K562 treated with DMSO at 1 percent for 4 hours (cell line): Measurements from ENCODE around the gene ESPNL. TPM values are rescaled to one million over a fixed set of nuclear protein-coding genes. Genes with fewer than 3 reads are reported as not detected.

Experiments
- total RNA-seq: library from RNA; unstranded; fragments of 300-600 nt; gene quantifications from 2 replicates; pipeline ENCODE4 v1.2.3, GENCODE V29; 2022; ENCODE audit not compliant: insufficient read depth

The ESPNL gene
- 0.22 TPM in 1 of 2 replicates, not detected in the other for total RNA-seq

GRCh38 chr2:238100049-238100820 is at the start of gene ESPNL:
TSS of gene ESPNL (plus strand) at chr2:238100340. CDS start at chr2:238100420, 80 bp downstream.

GRCh38 chr2:238060542-238061314 is 39.4 kb upstream of the ESPNL start, which contains the start of gene SCLY:
TSS of gene SCLY (plus strand) at chr2:238061001. CDS start at chr2:238061055, 54 bp downstream.

GRCh38 chr2:238138331-238139195 is 38.4 kb downstream of the ESPNL start, which contains the start of gene KLHL30:
TSS of gene KLHL30 (plus strand) at chr2:238138668. CDS start at chr2:238140755, 2,087 bp downstream.

GRCh38 chr2:238158509-238159070 is 58.5 kb downstream of the ESPNL start, which contains the start of gene ERFE:
TSS of gene ERFE (plus strand) at chr2:238158970. CDS start at chr2:238159008, 38 bp downstream.

Other genes starting within 250 kb of the ESPNL start
- not detected in 2 replicates for gene RAMP1, start 240.7 kb upstream of the ESPNL start, total RNA-seq
- 36.6 and 49.5 TPM in 2 replicates for gene UBE2F, start 133.3 kb upstream of the ESPNL start, total RNA-seq
- gene SCLY, start 39.3 kb upstream of the ESPNL start, total RNA-seq: 15.7 and 18.7 TPM in 2 replicates
- not detected in 2 replicates for gene KLHL30, start 38.3 kb downstream of the ESPNL start, total RNA-seq
- 27.2 and 35.1 TPM in 2 replicates for gene ERFE, start 58.6 kb downstream of the ESPNL start, total RNA-seq
- 27.4 and 27.6 TPM in 2 replicates for gene ILKAP, start 103.4 kb downstream of the ESPNL start, total RNA-seq
- 203 and 206 TPM in 2 replicates for gene HES6, start 139.7 kb downstream of the ESPNL start, total RNA-seq
- gene PER2, start 188.3 kb downstream of the ESPNL start, total RNA-seq: 1.6 and 1.8 TPM in 2 replicates
- 2.6 and 2.9 TPM in 2 replicates for gene TRAF3IP1, start 220.2 kb downstream of the ESPNL start, total RNA-seq